GM21390 (cell line): ENCODE results near the gene SOD2.
A peak's percentile ranks its signal among the peaks of the same experiment; 100 is the strongest.
"Not testable (repeated sequence)": the region's sequence is repeated elsewhere in the genome, so short reads cannot be mapped to it uniquely, and the experiment has no call there.

ENCODE experiments used
- ATAC-seq: cut with Tn5 transposase; IDR thresholded peaks from one replicate; pipeline ENCODE4 v1.9.1; 2021; ENCODE audit not compliant: unreplicated experiment

Gene SOD2

DNA sequence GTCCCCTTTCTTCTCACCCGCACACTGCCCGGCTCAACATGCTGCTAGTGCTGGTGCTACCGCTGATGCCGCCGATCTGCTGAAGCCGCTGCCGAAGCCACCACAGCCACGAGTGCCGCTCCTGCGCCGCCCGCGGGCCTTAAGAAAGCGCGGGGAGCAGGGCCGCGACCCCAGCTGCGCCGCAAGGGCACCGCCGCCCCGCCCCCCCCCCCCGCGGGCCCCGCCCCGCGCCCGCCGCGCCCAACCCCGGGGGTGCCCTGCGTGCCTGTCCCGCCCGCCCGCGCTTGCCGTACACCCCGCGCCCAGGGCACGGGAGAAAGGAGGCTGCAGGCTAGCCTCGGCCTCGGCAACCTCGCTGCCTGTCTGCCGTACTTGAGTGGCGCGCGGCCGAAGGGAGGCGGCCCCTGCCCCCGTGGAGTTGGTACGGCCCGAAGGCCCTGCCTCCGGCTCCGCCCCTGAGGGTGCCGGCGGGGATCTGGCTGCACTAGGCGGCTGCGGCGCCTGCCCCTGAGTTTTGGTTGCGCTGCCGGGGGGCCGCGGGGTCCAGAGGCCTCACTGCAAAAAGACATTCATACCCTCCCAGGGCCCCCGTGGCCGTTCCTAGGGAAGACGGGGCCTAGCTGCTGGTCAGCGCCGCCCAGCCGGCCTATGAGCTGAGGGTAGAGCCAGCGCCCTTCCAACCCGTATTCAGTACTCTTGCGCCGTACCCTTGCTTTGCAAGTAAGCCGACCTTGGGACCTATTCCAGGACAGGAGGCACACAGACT is at the start of gene SOD2:
Gene SOD2 (minus strand): TSS at position 114 of the 766 bp plus-strand sequence. CDS start 74 bp downstream, at position 40.
- ATAC-seq = peak; percentile 78

DNA sequence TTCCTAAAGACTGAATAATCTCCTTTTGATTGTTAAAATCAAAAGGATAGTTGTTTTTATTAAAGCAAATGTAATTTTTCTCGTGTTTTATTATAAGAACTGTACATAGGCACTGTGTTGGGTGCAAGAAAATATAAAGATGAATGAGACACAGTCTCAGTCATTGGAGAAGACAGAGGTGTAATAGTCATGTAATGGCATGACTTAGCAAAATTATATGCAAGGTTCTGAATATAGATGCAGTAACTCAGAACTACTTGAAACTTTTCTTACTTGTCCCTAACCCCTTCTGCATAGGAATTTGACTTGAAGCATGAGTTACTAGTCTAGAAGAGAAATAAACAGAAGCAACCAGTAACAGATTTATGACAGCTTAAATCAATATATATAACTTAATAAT is 49.1 kb upstream of the SOD2 start:
- ATAC-seq = no peak

DNA sequence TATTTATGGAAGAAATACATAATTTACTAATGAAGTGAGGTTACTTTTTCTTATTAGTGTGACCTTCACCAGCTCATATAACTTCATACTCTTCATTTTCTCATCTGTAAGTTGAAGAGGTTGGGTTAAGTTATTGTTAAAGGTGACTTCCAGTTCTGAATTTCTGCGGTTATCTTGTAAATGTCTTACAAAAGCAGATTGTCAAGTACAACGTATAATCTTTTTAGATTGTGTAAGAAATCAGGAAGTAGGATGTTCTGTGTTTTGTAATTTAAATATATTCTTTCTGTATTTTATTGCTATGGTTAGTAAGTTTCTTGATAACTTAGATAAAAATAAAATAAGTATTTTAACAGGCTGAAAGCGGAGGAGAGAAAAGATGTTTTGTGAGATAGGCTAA is 46.3 kb upstream of the SOD2 start:
- no peak for ATAC-seq

DNA sequence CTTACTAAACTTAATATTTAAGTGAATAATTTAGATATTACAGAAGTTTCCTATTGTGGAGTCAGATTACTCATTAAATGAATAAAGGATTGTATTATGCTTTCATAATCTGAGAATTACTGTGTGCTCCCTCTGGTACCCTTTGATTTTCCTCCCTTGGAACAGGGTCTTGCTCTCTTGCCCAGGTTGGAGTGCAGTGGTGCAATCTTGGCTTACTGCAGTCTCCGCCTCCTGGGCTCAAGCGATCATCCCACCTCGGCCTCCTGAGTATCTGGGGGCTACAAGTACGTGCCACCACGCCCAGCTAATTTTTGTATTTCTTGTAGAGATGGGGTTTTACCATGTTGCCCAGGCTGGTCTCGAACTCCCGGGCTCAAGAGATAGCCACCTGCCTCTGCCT is 43.9 kb upstream of the SOD2 start:
- ATAC-seq = no peak

DNA sequence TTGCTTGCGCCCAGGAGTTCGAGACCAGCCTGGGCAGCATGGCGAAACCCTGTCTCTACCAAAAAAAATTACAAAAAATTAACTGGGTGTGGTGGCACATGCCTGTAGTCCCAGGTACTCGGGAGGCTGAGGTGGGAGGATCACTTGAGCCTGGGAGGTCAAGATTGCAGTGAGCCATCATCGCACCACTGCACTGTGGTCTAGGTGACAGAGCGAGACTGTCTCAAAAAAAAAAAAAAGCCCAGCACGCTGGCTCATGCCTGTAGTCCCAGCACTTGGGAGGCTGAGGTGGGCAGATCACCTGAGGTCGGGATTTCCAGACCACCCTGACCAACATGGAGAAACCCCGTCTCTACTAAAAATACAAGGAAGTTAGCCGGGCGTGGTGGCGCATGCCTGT is 40.4 kb upstream of the SOD2 start:
- ATAC-seq = not testable (repeated sequence)

DNA sequence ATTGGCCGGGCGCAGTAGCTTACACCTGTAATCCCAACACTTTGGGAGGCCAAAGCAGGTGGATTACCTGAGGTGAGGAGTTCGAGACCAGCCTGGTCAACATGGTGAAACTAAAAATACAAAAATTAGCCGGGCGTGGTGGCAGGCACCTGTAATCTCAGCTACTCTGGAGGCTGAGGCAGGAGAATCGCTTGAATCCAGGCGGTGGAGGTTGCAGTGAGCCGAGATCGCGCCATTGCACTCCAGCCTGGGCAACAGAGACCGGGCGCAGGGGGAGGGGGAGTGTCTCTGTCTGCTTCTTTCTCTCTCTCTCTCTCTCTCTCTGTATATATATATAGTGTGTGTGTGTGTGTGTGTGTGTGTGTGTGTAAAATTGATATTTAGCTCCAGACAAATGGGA is 39.5 kb upstream of the SOD2 start:
- not testable (repeated sequence) for ATAC-seq

DNA sequence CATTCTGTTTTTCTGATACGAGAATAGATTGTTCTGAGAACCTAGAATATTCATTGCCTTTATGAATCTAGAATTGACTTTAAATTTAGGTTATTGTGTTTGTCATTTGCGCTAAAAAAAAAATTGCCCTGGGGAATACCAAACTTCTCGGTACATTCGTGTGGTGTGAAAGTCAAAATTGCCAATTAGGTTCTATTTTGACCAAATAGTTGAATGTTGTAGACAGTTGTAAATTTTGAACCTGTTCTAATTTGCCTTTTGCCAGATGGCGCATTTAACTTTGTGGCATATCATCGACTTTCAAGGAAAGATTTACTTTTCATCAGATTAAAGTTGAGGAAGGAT is 37.3 kb upstream of the SOD2 start:
- ATAC-seq = no peak

DNA sequence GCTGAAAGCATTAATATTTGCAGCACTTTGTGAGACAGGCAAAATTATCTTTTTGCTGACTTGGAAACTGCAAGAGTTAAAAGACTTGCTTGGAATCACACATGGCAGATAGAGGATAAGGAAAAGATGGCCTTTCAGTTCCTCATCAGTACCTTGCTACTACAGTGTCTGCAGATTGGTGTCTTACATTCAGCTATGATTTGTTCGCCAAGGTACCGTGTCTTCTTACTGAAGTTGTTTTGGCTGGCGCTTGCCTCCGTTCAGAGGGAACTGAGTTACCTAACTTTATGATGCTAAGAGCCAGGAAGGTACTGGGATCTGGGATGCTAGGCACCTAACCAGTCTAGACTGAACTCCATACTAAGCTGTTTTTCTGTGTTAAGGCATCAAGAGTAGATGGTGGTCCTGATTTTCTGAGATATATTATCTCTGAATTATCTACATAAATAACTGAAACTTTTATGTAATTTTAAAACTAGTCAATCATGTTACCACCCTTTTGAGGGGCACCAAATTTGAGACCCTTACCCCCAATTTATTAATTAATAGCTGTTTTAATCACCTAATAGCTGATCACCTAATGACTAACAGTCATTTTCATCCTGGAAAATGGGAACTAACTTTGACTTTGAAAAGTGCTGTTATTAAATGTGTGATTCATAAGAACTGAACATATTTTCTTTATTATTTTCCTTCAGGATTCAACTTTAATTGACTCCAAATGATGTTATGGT is 36.7 kb upstream of the SOD2 start:
- peak; percentile 23 for ATAC-seq

DNA sequence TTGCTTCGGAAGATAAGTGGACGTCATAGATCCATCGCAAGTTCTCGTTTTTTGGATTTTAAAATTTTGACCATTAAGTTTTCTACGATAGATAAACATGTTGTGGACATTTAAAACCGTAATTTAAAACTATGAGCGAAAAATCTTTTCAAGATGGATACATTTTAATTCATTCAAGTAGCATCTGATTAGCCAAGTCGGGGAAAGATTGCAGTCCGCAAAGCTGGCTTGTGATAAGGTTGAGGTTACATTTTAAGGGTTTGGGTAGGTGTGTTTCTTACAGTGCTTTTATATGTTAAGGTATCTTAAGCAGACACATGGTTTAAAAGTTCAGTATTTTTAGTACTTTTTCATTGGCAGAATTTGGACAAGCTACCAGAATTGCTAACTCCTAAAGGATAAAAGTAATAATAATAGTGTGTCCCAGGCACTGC is 35.5 kb upstream of the SOD2 start:
- no peak for ATAC-seq

DNA sequence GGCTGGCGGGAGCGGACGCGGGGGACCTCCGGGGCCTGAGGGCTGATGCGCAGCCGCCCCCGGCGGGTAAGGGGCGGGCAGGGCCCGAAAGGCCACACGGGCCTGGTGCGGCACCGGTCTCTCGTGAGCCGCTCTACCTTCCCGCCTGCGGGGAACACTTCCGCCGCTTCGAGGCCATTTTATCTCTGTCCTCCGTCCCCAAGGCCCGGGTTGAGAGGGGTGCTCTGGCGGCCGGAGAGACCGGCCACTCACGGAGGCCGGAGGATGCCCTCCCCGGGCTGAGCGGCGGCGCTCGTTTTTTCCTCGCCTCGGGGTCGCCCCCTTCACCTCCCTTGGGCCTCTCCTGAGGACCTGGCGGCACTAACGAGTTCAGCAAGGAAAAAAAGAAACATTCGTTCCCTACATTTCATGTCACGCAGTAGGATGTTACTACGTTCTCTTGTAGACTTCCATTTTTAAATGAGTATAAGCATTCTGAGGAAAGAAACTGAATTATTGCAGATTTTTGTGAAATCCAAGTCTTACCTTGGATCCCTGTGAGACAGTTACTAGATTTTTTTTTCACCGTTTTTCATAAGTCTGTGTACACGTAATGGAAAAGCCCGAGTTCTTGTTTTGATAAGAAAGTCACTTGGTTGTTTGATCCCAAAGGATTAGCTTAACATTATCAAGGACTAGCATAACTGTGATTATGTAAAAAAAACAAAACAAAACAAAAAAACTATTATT is 34.8 kb upstream of the SOD2 start:
- peak; percentile 29 for ATAC-seq

DNA sequence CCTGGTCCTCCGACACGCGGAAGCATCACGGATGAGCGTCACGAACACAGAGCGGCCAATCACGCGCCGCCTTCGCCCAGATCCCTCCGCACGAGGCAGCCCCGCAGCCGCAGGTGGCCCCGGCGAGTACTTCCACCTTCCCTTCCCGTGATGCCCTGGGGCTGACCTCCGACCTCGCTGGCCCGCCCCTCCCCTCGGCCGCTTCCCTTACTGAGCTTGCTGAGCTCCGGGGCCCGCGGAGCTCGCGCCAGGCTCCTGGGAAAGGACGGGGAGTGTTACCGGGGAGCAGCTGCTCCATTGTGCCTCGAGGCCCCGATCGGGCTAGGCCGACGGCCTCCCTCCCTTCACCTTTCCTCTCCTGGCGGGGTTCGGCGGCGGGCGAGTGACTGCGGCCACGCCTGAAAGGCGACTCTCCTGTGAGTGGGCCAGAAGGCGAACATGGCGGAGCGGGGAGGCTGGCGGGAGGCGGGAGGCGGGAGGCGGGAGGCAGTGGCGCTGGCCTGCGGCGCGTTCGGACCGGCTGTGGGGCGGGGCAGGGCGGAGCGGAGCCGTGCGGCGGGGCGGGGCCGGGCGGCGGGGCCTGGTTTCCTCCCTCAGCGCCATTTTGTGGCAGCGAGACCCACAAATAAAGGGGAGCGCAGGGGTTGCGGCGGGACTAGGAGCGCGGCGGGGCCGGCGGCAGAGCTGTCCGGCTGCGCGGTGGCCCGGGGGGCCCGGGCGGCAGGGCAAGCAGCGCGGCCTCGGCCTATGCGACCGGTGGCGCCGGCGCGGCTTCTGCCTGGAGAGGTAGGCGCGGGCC is 34.1 kb upstream of the SOD2 start, which contains the start of gene WTAP:
Gene WTAP (plus strand): TSS at position 589 of the 799 bp plus-strand sequence. CDS start 8,760 bp downstream, outside the sequence.
- peak; percentile 77 for ATAC-seq

DNA sequence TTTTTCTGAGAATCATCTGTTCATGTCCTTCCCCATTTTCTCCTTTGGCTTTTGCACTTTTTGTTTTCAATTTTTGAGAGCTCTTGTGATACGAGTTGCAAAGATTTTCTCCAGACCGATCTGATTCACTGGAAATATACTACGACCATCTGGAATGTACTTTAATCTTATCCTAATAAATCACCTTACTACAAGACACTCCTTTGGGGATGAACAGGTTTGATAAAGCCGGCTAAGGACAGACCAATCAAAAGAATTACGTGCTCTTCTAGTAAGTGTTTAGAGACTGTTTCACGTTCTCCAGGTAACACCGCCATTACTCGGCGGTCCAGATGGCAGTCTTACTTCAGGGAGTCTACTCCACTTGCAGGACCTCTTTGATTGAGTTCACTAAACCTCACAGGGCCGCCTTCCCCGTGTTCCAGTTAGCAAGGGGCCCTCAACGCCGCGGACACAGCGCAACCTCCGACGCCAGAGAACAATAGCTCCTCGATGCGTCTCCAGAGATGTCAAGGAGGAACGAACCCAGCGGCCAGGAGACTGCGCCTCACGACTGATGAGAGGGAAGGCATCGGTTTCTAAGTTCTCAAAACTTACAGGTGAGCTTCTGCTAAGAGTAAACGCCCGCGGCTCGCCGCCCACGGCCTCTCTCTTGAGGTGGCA is 33.3 kb upstream of the SOD2 start:
- ATAC-seq = peak; percentile 20

DNA sequence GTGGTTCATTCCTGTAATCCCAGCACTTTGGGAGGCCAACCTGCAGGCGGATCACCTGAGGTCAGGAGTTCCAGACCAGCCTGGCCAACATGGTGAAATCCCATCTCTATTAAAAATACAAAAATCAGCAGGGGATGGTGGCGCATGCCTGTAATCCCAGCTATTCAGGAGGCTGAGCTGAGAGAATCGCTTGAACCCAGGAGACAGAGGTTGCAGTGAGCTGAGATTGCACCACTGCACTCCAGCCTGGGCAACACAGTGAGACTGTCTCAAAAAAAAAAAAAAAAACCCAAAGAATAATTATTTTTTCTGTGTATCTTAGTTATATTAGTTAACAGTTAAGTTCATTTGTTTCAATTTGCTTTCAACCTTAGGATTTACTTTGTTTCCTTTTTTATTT is 32.2 kb upstream of the SOD2 start:
- ATAC-seq = not testable (repeated sequence)

DNA sequence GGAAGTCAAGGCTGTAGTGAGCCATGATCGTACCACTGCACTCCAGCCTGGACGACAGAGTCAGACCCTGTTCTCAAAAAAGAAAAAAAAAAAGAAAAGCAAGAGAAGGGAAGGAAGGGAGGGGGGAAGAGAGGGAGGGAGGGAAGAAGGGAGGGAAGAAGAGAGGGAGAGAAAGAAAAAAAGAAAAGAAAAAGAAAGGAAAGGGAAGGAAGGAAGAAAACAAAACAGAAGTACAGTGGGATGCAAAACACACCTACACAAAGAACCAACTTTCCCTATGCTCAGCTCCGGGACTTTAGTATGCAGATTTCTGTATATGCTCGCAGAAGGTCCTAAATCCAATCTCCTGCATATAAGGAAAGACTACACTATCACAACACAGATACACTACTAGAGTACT is 31.7 kb upstream of the SOD2 start:
- ATAC-seq = no peak

DNA sequence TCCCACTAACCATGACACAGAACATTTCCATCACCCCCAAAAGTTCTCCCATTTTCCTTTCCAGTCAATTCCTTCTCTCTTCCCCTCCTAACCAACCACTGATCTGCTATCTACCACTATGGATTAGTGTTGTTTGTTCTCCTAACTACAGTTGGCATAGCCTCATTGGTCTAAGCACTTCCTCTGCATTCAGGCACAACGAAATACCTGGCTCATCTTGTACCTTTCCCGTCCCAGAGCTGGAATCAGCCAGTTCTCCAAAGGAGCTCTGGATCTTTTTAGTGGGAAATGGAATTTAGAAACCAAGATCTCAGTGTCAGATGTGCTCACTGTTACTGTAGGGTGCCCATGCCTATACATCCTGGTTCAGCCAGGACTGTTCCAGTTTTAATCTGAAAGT is 30.2 kb upstream of the SOD2 start:
- ATAC-seq = no peak

DNA sequence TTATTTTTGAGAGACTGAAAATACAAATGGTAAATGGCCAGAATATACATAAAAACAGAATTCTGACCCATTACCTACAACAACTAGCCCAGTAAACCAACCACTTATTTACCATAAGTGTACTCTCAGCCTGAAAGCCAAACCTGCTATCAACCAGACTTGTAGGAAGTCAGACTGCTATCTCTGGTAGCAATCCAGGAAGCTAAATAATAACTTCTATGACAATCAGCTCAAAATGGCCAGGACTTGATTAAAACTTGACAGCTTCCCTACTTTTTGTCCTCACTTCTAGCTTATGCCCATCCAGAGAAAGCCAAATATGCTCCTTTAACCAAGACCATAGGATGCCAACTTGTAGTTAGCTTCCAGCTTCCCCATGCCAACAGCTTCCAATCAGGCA is 29.6 kb upstream of the SOD2 start:
- ATAC-seq = no peak

DNA sequence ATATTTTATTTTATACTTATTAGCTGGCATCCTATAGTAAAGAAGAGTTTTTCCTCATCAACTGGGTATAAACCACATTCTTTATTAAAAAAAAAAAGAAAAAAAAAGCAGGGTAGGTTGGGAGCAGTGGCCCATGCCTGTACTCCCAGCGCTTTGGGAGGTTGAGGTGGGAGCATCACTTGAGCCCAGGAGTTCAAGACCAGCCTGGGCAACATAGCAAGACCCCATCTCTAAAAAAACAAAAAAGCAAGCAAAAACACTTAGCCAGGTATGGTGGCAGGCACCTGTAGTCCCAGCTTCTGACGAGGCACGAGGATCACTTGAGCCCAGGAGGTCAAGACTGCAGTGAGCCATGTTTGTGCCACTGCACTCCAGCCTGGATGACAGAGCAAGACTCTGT is 28.9 kb upstream of the SOD2 start:
- ATAC-seq = not testable (repeated sequence)

DNA sequence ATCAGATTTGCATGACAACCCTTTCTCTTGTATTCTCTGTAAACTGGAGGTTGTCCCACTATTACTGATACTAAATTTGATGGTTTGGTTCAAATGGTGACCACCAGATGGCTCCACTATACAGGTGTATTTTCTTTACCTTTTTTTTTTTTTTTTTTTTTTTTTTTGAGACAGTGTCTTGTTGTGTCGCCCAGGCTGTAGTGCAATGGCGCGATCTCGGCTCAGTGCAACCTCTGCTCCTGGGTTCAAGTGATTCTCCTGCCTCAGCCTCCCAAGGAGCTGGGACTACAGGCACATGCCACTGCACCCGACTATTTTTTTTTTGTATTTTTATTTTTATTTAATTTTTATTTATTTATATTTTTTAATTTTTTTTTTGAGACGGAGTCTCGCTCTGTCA is 27.7 kb upstream of the SOD2 start:
- no peak for ATAC-seq

DNA sequence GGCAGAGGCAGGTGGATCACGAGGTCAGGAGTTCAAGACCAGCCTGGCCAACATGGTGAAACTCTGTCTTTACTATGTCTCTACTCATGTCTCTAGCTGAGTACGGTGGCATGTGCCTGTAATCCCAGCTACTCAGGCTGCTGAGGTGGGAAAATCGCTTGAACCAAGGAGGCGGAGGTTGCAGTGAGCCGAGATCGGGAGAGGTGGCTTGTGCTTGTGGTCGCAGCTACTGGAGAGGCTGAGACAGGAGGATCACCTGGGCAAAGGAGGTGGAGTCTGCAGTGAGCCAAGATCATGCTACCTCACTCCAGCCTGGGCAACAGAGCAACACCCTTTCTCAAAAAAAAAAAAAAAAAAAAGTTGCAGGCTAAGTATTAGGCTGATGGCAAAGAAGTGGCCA is 26.2 kb upstream of the SOD2 start:
- ATAC-seq = no peak

DNA sequence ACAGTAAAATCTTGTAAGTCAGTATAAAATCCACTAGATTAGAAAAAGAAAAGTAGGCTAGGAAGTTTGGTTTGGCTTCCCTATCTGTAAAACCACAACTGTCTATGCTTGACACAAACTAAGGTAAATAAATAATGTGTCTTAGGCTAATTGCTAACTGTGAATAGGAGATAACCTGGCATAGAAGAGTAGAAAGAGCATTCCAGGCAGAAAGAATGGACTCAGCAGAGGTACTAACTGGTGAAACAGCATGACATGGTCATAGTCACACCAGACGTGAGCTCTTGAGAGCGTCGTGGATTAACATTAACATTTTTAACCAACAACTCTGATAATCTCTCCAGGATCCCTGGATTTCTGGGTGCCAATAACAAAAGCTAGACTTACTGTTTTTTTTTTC is 25.6 kb upstream of the SOD2 start:
- ATAC-seq = no peak
